NCI-H2196 treated with DMSO at 0.1 percent for 48 hours (cell line): ENCODE results near the gene PPA1.
"Not testable (repeated sequence)": the region's sequence is repeated elsewhere in the genome, so short reads cannot be mapped to it uniquely, and the experiment has no call there.

Source experiments
- DNase-seq: peaks from one replicate; lab custom pipeline; 2025; ENCODE audit not compliant: unreplicated experiment; lab: John Stamatoyannopoulos, UW

The PPA1 gene

GRCh38 chr10:70175516-70175915 is 57.7 kb downstream of the PPA1 start:
- DNase-seq, result no peak

GRCh38 chr10:70174058-70174741 is 59.0 kb downstream of the PPA1 start:
- DNase-seq, result no peak

- DNase-seq, result no peak
Measured at GRCh38 chr10:70169649-70170364, 63.4 kb downstream of the PPA1 start.

GRCh38 chr10:70169011-70169410 is 64.2 kb downstream of the PPA1 start:
- DNase-seq, result no peak

- no peak for DNase-seq
Measured at GRCh38 chr10:70167246-70167645, 66.0 kb downstream of the PPA1 start.

GRCh38 chr10:70166394-70166793 is 66.8 kb downstream of the PPA1 start:
- DNase-seq, result no peak

GRCh38 chr10:70164163-70164562 is 69.1 kb downstream of the PPA1 start:
- no peak for DNase-seq

GRCh38 chr10:70163448-70163847 is 69.8 kb downstream of the PPA1 start:
- DNase-seq, result no peak

GRCh38 chr10:70162892-70163201 is 70.4 kb downstream of the PPA1 start:
- DNase-seq, result no peak

GRCh38 chr10:70162151-70162891 is 70.9 kb downstream of the PPA1 start:
- DNase-seq, result no peak

- DNase-seq, result no peak
Measured at GRCh38 chr10:70160798-70161197, 72.4 kb downstream of the PPA1 start.

- not testable (repeated sequence) for DNase-seq
Measured at GRCh38 chr10:70159366-70159765, 73.9 kb downstream of the PPA1 start.

- DNase-seq, result no peak
Measured at GRCh38 chr10:70158113-70158512, 75.1 kb downstream of the PPA1 start.

- no peak for DNase-seq
Measured at GRCh38 chr10:70155255-70155838, 77.9 kb downstream of the PPA1 start.
